GM12878 (cell line): ENCODE results near the gene SPC24. TPM values are rescaled to one million over a fixed set of nuclear protein-coding genes. Genes with fewer than 3 reads are reported as not detected.

ENCODE experiments used
- ATAC-seq: fragments of 200-7000 bp; cut with Tn5 transposase; 3 replicates; pipeline ENCODE4 v1.9.1; 2020; ENCODE audit warnings: mild to moderate bottlenecking, moderate library complexity
- BruUV-seq: library from RNA; stranded (reverse); fragments of 400-500 nt; replicated peaks from 2 replicates; lab custom pipeline; 2021; lab: Mats Ljungman, UMichigan
- CTCF ChIA-PET: fragments of 300-600 bp; sonication (Branson Sonifier 250); formaldehyde crosslinking; extraction: SDS; loops from one replicate; lab custom pipeline; 2021; ENCODE audit warnings: inconsistent platforms; lab: Yijun Ruan, JAX
- POLR2A ChIA-PET: fragments of 350-600 bp; formaldehyde crosslinking; extraction: SDS; loops from one replicate; lab custom pipeline; 2021; ENCODE audit warnings: inconsistent platforms; lab: Charles Lee
- RAD21 ChIA-PET: fragments of 300-600 bp; sonication (Branson Sonifier 250); formaldehyde crosslinking; loops from one replicate; lab custom pipeline; 2023; ENCODE audit warnings: antibody characterized with exemption; ENCODE audit not compliant: unreplicated experiment; lab: Charles Lee
- SMC1A ChIA-PET: fragments of 300-600 bp; sonication (Branson Sonifier 250); formaldehyde crosslinking; loops from one replicate; lab custom pipeline; 2023; ENCODE audit not compliant: unreplicated experiment, uncharacterized antibody; lab: Charles Lee
- DNase-seq: peaks from one replicate; pipeline ENCODE4 v3.0.0-alpha.2; 2011; ENCODE audit warnings: low read depth, low spot score
- FAIRE-seq: peaks from 3 replicates; lab custom pipeline; 2011; peaks lifted over from hg19 to GRCh38; lab: Jason Lieb, UNC
- H2AFZ ChIP-seq: 2 replicates; pipeline ENCODE4 v1.6.0; 2011; ENCODE audit warnings: low read depth, low read length, control low read depth; ENCODE audit not compliant: control insufficient read depth
- H3K27ac ChIP-seq: 2 replicates; pipeline ENCODE4 v1.5.1; 2011; ENCODE audit warnings: control low read depth; ENCODE audit not compliant: control insufficient read depth, insufficient read depth
- H3K27me3 ChIP-seq, 2 experiments: replicated peaks in 1 of 2; 2 replicates each; pipeline versions ENCODE4 v1.6.0 to v1.6.1; 2011; ENCODE audit warnings: low read length in 1 of 2; ENCODE audit not compliant: control insufficient read depth in 2 of 2, insufficient read depth in 2 of 2
- H3K36me3 ChIP-seq, 2 experiments: 2 replicates each; pipeline ENCODE4 v1.5.1; 2011; ENCODE audit warnings: low read length in 1 of 2; ENCODE audit not compliant: control insufficient read depth in 2 of 2, insufficient read depth in 2 of 2
- H3K4me1 ChIP-seq: 2 replicates; pipeline ENCODE4 v1.6.1; 2011; ENCODE audit warnings: mild to moderate bottlenecking, low read length, moderate library complexity, mixed read lengths; ENCODE audit not compliant: control insufficient read depth, insufficient read depth
- H3K4me2 ChIP-seq: 2 replicates; pipeline ENCODE4 v1.6.0; 2011; ENCODE audit warnings: control low read depth; ENCODE audit not compliant: control insufficient read depth, insufficient read depth
- H3K4me3 ChIP-seq: fragments of 200-600 bp; sonication (generic); 2 replicates; pipeline ENCODE4 v1.5.1; 2016
- H3K79me2 ChIP-seq: 2 replicates; pipeline ENCODE4 v1.6.0; 2011; ENCODE audit warnings: low read length; ENCODE audit not compliant: control insufficient read depth, insufficient read depth
- H3K9ac ChIP-seq: 2 replicates; pipeline ENCODE4 v1.8.0; 2011; ENCODE audit warnings: low read length, control low read depth, mixed read lengths; ENCODE audit not compliant: control insufficient read depth, insufficient read depth
- H3K9me3 ChIP-seq: replicated peaks from 3 replicates; pipeline ENCODE4 v1.5.1; 2011; ENCODE audit warnings: mild to moderate bottlenecking, low read length; ENCODE audit not compliant: control insufficient read depth, insufficient read depth
- H4K20me1 ChIP-seq: 2 replicates; pipeline ENCODE4 v1.6.0; 2011; ENCODE audit not compliant: control insufficient read depth, insufficient read depth
- BRCA1 ChIP-seq: IDR thresholded peaks from 2 replicates; pipeline ENCODE4 v1.6.1; 2011; ENCODE audit warnings: low read depth, low read length, improper control_type of control experiment
- GABPA ChIP-seq: IDR thresholded peaks from 2 replicates; pipeline ENCODE4 v1.6.1; 2014; ENCODE audit warnings: antibody characterized with exemption, low read depth, mild to moderate bottlenecking, inconsistent platforms
- JUNB ChIP-seq: IDR thresholded peaks from 2 replicates; pipeline ENCODE4 v1.6.1; 2016; ENCODE audit warnings: antibody characterized with exemption, mild to moderate bottlenecking
- REST ChIP-seq: IDR thresholded peaks from 2 replicates; pipeline ENCODE4 v1.6.1; 2012; ENCODE audit warnings: mild to moderate bottlenecking, low read depth, low read length
- RUNX3 ChIP-seq: IDR thresholded peaks from 2 replicates; pipeline ENCODE4 v1.6.1; 2012; ENCODE audit warnings: low read length, inconsistent platforms
- WRNIP1 ChIP-seq: IDR thresholded peaks from 2 replicates; pipeline ENCODE4 v1.6.1; 2011; ENCODE audit warnings: low read depth, low read length, improper control_type of control experiment, borderline replicate concordance
- ZNF207 ChIP-seq: fragments of 450-650 bp; IDR thresholded peaks from 2 replicates; pipeline ENCODE4 v1.6.1; 2014; ENCODE audit warnings: antibody characterized with exemption, mild to moderate bottlenecking, borderline replicate concordance
- ZNF384 ChIP-seq: IDR thresholded peaks from 2 replicates; pipeline ENCODE4 v1.6.1; 2012; ENCODE audit warnings: low read depth, mild to moderate bottlenecking, low read length, improper control_type of control experiment, borderline replicate concordance
- WGBS: methylation state at CpG from one replicate; pipeline ENCODE4 v1.1.6; 2016; ENCODE audit warnings: low lambda C conversion rate; ENCODE audit not compliant: insufficient replicate concordance, insufficient coverage; ENCODE audit errors: missing lambda C conversion rate; 5-methylcytosine and 5-hydroxymethylcytosine counted together
- in situ Hi-C: fragments of 300-500 bp; cut with MboI; formaldehyde crosslinking; loops from 9 replicates; pipeline ENCODE4 v1.14.3; 2018; ENCODE audit warnings: mixed read lengths
- intact Hi-C: fragments of 100-400 bp; cut with micrococcal nuclease; formaldehyde crosslinking; loops from one replicate; pipeline ENCODE4 v1.14.2; 2022; ENCODE audit not compliant: unreplicated experiment
- polyA plus RNA-seq, 11 experiments: library from polyadenylated mRNA; depleted of rRNA in 4 of 11; unstranded in 6 of 11; stranded (reverse) in 5 of 11; fragments of >200 nt; fragmentation: Nextera tagmentation in 4 of 11; fragmentation: Illumina TruSeq in 1 of 11; extraction: Ambion mirVana in 4 of 11; extraction: Trizol in 1 of 11; gene quantifications; 1 replicate in 1 of 11; 2 replicates in 10 of 11; pipeline versions ENCODE4 v1.2.1 to v1.2.3, GENCODE V29; 2011 to 2016; ENCODE audit warnings: inconsistent platforms in 2 of 11, missing spikeins in 2 of 11, low read depth in 1 of 11
- total RNA-seq, 4 experiments: library from RNA; depleted of rRNA in 3 of 4; stranded (reverse); fragments of >200 nt in 3 of 4; fragmentation: Illumina TruSeq in 1 of 4; extraction: Trizol in 1 of 4; gene quantifications; 2 replicates each; pipeline versions ENCODE4 v1.2.1 to v1.2.3, GENCODE V29; 2013 to 2021
- TF ChIP-seq, protein P1 (sequence below): fragments of 450-650 bp; IDR thresholded peaks from 2 replicates; pipeline ENCODE4 v1.6.1; 2017; ENCODE audit warnings: mild to moderate bottlenecking, moderate library complexity
- TF ChIP-seq, protein P2 (sequence below): IDR thresholded peaks from 2 replicates; pipeline ENCODE4 v1.6.1; 2011; ENCODE audit warnings: low read depth, low read length, improper control_type of control experiment, borderline replicate concordance

Gene SPC24
- total and polyA plus RNA-seq, 10 of the 15 experiments (the other 5 are each of a cell fraction or from before 2014, with no cell fraction given) = 9.4 to 72.6 (median 40.7) TPM

DNA sequence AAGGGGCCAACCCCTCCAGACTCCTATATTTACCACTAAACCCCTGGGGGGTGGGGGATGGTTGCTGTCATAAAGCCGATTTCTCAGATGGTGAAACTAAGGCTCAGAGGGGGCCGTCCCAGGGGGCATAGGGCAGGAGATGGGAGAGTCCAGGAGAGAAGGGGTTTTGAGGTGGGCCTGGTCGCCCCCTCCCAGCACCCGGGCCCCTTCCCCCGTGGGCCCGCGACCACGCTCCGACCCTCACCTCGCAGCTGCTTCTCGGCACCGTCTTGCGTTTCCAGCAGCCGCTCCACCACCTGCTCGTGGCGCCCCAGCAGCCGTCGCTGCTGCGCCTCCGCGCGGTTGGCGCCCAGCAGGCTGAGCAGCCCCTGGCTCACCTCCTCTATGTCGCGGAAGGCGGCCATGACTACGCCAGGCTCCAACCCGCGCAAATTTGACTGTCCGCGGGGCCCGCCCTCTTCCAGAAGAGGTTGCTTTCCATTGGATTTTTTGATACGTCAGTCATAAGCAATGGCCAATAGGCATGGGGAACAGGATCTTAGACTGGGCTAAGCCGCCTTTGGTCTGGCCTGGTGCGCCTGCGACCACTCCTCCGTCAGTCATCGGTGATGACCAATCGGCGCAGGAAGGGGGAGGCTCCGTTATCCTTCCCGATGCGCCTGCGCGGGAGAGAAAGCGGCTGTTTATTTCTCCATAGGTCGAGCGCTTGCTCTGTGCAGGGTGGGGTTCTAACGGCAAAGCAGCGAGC lies at the start of gene SPC24 (continued):
- TF ChIP-seq WRNIP1 = no peak
- no peak for TF ChIP-seq REST
- no peak for TF ChIP-seq GABPA
- TF ChIP-seq BRCA1 = no peak
- no peak for TF ChIP-seq JUNB
- TF ChIP-seq, all 136 proteins: peak for 40

GRCh38 chr19:11204943-11205349 lies 49.4 kb upstream of the SPC24 start:
- DNase-seq = peak; percentile 26
- WGBS = 19% methylated on average over 5 of the region's 5 CpGs
- no peak for FAIRE-seq
- peaks cover 11% of the 10 kb centered on the region for H3K4me1 ChIP-seq
- POLR2A ChIA-PET = interaction anchor here (1.4 kb wide), 1 partner anchor 218 kb away, joined by 3 read pairs; no protein-coding TSS in a partner anchor
- intact Hi-C loops = loop anchor here (2.0 to 5.0 kb wide), 3 partner anchors 78 to 268 kb away; no protein-coding TSS in a partner anchor
- no peak overlapping the region for H3K4me3 ChIP-seq
- BruUV-seq = no TSS peak
- no peaks in the 10 kb centered on the region for H3K36me3 ChIP-seq
- no peaks in the 10 kb centered on the region for H3K79me2 ChIP-seq
- ATAC-seq = peak; percentile 44
- RAD21 ChIA-PET = interaction anchor here (0.6 to 1.8 kb wide), 8 partner anchors 50 to 244 kb away, joined by 3 to 13 read pairs (median 3); partner anchors contain the start of genes SMARCA4 and SPC24
- H3K4me2 ChIP-seq = no peak overlapping the region
- H3K9me3 ChIP-seq = no peaks in the 10 kb centered on the region; the same call in 2 of the 3 replicates
- in situ Hi-C loops = loop anchor here (5.0 kb wide), 1 partner anchor 168 kb away; no protein-coding TSS in a partner anchor
- no peaks in the 10 kb centered on the region for H4K20me1 ChIP-seq
- SMC1A ChIA-PET = interaction anchor here (0.9 to 1.9 kb wide), 6 partner anchors 50 to 169 kb away, joined by 3 to 10 read pairs (median 6); partner anchors contain the start of gene SPC24
- H3K27ac ChIP-seq = no peak overlapping the region
- H2AFZ ChIP-seq = no peak overlapping the region
- H3K9ac ChIP-seq = no peak overlapping the region
- no peaks in the 10 kb centered on the region for H3K27me3 ChIP-seq
- CTCF ChIA-PET = interaction anchor here (0.7 to 3.6 kb wide), 14 partner anchors 9 to 332 kb away, joined by 3 to 25 read pairs (median 4); no protein-coding TSS in a partner anchor
- TF ChIP-seq, protein P1, sequence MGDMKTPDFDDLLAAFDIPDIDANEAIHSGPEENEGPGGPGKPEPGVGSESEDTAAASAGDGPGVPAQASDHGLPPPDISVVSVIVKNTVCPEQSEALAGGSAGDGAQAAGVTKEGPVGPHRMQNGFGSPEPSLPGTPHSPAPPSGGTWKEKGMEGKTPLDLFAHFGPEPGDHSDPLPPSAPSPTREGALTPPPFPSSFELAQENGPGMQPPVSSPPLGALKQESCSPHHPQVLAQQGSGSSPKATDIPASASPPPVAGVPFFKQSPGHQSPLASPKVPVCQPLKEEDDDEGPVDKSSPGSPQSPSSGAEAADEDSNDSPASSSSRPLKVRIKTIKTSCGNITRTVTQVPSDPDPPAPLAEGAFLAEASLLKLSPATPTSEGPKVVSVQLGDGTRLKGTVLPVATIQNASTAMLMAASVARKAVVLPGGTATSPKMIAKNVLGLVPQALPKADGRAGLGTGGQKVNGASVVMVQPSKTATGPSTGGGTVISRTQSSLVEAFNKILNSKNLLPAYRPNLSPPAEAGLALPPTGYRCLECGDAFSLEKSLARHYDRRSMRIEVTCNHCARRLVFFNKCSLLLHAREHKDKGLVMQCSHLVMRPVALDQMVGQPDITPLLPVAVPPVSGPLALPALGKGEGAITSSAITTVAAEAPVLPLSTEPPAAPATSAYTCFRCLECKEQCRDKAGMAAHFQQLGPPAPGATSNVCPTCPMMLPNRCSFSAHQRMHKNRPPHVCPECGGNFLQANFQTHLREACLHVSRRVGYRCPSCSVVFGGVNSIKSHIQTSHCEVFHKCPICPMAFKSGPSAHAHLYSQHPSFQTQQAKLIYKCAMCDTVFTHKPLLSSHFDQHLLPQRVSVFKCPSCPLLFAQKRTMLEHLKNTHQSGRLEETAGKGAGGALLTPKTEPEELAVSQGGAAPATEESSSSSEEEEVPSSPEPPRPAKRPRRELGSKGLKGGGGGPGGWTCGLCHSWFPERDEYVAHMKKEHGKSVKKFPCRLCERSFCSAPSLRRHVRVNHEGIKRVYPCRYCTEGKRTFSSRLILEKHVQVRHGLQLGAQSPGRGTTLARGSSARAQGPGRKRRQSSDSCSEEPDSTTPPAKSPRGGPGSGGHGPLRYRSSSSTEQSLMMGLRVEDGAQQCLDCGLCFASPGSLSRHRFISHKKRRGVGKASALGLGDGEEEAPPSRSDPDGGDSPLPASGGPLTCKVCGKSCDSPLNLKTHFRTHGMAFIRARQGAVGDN = peak; percentile 36; the same call in 1 of the 2 replicates
- TF ChIP-seq, protein P2, sequence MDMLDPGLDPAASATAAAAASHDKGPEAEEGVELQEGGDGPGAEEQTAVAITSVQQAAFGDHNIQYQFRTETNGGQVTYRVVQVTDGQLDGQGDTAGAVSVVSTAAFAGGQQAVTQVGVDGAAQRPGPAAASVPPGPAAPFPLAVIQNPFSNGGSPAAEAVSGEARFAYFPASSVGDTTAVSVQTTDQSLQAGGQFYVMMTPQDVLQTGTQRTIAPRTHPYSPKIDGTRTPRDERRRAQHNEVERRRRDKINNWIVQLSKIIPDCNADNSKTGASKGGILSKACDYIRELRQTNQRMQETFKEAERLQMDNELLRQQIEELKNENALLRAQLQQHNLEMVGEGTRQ = no peak
- TF ChIP-seq RUNX3 (peak; percentile 64), ZNF207 (no peak), ZNF384 (peak; percentile 55; the same call in 1 of the 2 replicates)
